H7 (cell line): ENCODE data around the gene FAXDC2. TPM values are rescaled to one million over a fixed set of nuclear protein-coding genes. Genes with fewer than 3 reads are reported as not detected.

ENCODE experiments used
- DNase-seq: peaks from one replicate; pipeline ENCODE4 v3.0.0; 2012
- H3K27me3 ChIP-seq: 2 replicates; pipeline ENCODE4 v1.6.0; 2011; ENCODE audit warnings: mild to moderate bottlenecking, low read length; ENCODE audit not compliant: control insufficient read depth, insufficient read depth
- H3K36me3 ChIP-seq: replicated peaks from 2 replicates; pipeline ENCODE4 v1.5.1; 2011; ENCODE audit warnings: low read length; ENCODE audit not compliant: control insufficient read depth, insufficient read depth
- H3K4me3 ChIP-seq: 2 replicates; pipeline ENCODE4 v1.5.1; 2011; ENCODE audit warnings: low read depth, mild to moderate bottlenecking, control low read depth, low read length, moderate library complexity; ENCODE audit not compliant: insufficient read depth
- total RNA-seq: library from RNA; depleted of rRNA; stranded (reverse); fragments of >200 nt; shearing (Covaris generic); gene quantifications from 2 replicates; pipeline ENCODE4 v1.2.3, GENCODE V29; 2014

Gene FAXDC2
- total RNA-seq, 1 experiment from 2014 or later, result 2.6 TPM

DNA sequence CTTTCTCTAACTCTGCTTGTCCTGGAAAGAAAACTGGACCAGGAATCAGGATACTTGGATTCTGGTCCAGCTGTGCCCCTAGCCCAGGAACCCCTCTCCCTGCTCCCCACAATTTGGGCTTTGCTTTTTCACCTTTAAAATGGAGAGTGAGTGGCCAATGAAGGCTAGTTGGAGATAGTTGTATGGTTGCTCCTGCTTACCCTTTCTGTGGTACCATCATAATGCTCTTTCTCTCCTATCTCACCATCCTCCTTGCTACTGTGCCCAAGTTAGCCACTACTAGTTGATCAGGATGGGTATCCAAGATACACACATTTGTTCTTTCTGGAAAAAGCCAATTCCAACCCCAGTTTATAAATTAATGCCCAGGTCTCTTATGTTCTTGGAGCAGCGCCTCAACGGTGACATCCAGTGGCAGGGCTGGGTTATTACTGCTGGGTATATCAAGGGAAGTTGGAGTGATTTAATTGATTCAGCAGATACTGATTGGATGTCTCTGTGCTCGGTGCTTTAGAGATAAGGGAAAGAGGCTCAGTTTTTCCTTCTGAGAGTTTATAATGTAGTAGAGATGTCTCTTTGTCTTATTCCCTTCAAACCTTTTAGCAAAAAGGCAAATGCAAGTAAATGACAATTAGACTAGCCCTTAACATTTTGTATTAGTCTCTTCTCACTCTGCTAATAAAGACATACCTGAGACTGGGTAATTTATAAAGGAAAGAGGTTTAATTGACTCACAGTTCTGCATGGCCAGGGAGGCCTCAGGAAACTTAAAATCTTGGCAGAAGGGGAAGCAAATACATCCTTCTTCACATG lies 38.5 kb downstream of the FAXDC2 start:
- no peaks in the 10 kb centered on the region for H3K27me3 ChIP-seq
- DNase-seq, result peak; percentile 75
- peaks cover 60% of the 10 kb centered on the region for H3K36me3 ChIP-seq

GRCh38 chr5:154811239-154811638 lies 39.2 kb downstream of the FAXDC2 start:
- no peak overlapping the region for H3K4me3 ChIP-seq
- peaks cover 66% of the 10 kb centered on the region for H3K36me3 ChIP-seq
- no peaks in the 10 kb centered on the region for H3K27me3 ChIP-seq
- no peak for DNase-seq

More for the DNA sequence above, 38.5 kb downstream of the FAXDC2 start:
- H3K4me3 ChIP-seq, result no peak overlapping the region

DNA sequence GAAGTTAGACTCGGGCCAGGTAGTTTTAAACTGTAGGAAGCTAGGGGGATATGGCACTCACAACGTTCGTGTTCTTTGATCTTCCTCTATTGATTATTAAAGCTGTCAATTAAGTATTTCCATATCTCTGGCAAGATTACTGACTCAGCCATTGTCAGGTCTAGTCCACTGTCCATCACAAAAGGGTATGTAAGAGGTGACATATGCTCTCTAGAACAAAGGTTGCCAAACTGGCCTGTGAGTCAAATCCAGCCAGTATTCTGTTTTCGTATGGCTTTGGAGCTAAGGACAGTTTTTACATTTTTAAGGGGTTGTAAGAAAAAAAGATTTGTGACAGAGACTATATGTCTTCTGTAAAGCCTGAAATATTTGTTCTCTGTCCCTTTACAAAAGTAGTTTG lies 44.2 kb downstream of the FAXDC2 start:
- H3K4me3 ChIP-seq, result no peak overlapping the region
- no peak for DNase-seq
- H3K36me3 ChIP-seq, result peaks cover 69% of the 10 kb centered on the region
- no peaks in the 10 kb centered on the region for H3K27me3 ChIP-seq

DNA sequence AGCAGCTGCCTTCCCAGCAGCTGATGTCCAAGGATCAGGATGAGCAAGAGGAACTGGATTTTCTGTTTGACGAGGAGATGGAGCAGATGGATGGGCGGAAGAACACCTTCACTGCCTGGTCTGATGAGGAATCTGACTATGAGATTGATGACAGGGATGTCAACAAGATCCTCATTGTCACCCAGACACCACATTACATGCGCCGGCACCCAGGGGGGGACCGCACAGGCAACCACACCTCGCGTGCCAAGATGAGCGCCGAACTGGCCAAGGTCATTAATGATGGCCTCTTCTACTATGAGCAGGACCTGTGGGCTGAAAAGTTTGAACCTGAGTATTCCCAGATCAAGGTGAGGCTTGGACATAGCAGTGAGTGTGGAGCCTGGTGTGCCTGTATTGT lies 48.4 kb downstream of the FAXDC2 start:
- H3K36me3 ChIP-seq, result peaks cover 79% of the 10 kb centered on the region
- H3K27me3 ChIP-seq, result no peaks in the 10 kb centered on the region
- DNase-seq, result no peak
- no peak overlapping the region for H3K4me3 ChIP-seq

DNA sequence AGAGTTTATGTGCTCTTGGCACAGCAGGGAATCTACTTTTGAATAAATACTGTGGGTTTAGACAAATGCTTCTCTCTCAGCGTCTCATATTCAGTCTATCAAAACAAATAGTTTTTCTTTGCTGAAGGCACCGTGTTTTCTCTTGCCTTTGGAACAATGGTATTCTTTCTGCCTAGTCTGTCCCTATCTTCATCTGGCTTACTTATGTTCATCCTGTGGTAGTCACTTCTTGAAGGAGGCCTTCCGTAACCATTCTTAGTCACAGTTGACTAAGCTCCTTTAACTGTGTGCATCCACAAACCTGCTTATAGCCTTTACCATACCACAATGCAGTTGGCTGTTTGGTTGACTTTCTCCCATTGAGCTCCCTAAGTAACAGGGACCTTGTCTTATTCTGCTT lies 49.3 kb downstream of the FAXDC2 start:
- no peak overlapping the region for H3K4me3 ChIP-seq
- H3K27me3 ChIP-seq, result no peaks in the 10 kb centered on the region
- no peak for DNase-seq
- peaks cover 73% of the 10 kb centered on the region for H3K36me3 ChIP-seq

GRCh38 chr5:154800582-154800981 lies 49.8 kb downstream of the FAXDC2 start:
- DNase-seq, result no peak
- H3K27me3 ChIP-seq, result no peaks in the 10 kb centered on the region
- H3K36me3 ChIP-seq, result peaks cover 71% of the 10 kb centered on the region
- H3K4me3 ChIP-seq, result no peak overlapping the region

DNA sequence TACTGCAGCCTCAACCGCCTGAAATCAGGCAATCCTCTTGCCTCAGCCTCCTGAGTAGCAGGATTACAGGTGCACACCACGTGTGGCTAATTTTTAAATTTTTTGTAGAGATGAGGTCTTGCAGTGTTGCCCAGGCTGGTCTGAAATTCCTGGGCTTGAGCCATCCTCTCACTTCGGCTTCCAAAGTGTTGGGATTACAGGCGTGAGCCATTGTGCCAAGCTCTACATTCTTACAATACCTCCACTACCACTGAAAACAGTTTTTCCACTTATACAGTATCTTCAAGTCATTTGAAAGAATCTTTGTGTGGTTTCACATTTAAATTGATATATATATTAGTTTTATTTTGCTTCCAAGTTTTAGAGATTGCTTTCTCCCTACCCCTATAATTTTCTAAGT lies 52.6 kb downstream of the FAXDC2 start:
- H3K36me3 ChIP-seq, result peaks cover 73% of the 10 kb centered on the region
- H3K4me3 ChIP-seq, result no peak overlapping the region
- DNase-seq, result no peak
- H3K27me3 ChIP-seq, result no peaks in the 10 kb centered on the region

DNA sequence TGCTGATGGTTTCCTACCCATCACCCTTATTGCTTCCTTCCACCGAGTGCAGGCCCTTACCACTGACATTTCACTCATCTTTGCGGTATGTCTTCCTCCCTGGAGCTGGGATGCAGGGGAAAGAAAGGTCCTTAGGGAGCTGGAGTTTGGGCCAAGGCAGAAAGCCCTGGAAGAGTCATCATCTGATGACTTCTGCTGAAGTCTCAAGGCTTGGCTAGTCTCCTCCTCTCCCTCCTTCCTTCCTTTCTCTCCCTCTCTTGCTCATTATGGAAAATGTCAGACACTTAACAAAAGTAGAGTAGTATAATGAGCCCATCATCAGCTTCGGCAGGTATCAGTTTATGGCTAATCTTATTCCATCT lies 55.2 kb downstream of the FAXDC2 start:
- Histone ChIP-seq H3K27me3 (no peaks in the 10 kb centered on the region), H3K36me3 (peaks cover 65% of the 10 kb centered on the region), H3K4me3 (no peak overlapping the region)
- no peak for DNase-seq

DNA sequence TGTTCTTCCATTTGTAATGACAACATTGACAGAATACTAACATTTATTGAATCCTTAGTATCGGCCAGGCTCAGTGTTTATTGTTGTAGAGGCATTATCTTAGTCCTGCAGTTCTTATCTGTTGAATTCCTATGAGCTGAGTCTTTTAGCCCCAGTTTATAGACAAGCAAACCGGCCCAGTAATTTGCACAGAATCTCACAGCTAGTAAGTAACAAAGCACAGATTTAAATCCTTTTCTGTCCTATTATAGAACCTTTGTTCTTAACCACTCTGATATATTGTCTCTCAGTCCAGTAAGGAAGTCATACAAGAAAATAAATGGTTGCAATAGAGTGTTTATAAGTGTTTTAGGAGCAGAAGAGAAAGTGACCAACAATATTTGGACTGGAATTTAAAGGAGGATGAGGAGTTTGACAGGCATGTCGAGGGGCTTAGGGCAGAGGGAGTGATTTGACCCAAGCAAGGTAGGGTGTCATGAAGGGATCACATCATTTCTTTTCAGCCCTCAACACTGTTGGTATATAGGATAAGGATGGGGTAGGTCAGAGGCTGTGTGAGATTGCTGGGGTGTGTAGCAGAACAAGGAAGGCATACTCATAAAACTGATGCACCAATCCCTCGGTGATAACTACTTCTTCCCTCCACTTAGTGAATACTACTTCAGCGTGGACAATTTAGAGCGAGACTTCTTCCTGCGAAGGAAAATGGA lies 55.7 kb downstream of the FAXDC2 start:
- Histone ChIP-seq H3K4me3 (no peak overlapping the region), H3K27me3 (no peaks in the 10 kb centered on the region), H3K36me3 (peaks cover 63% of the 10 kb centered on the region)
- DNase-seq, result no peak

DNA sequence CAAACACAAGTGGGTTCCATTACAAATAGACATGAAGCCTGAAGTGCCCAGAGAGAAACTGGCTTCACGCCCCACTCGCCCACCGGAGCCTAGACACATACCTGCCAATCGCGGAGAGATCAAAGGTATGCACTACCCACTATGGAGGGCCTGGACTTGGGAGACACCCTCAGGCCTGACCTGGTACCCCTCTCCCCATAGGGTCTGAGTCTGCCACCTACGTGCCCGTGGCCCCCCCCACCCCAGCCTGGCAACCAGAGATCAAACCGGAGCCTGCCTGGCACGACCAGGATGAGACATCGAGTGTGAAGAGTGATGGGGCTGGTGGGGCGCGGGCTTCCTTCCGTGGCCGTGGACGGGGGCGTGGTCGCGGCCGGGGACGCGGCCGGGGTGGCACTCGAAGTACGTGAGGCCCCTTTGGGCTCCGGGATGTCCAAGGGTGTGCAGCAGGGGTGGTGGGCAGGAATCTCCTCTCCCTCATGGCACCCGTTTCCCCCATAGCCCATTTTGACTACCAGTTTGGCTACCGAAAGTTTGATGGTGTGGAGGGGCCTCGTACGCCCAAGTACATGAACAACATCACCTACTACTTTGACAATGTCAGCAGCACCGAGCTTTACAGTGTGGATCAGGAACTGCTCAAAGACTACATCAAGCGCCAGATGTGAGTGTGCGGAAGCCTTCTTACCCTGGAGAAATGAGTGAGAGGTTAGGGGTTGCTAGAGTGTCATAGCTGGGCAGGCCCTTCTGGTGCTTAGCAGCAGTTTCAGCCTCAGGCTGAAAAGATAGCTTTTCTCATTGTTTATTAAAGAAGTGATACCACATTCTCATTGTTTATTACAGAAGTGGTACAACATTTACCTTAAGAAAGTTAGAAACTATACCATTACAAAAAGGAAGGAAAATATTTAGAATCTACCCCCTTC lies 56.5 kb downstream of the FAXDC2 start:
- Histone ChIP-seq H3K4me3 (no peak overlapping the region), H3K27me3 (no peaks in the 10 kb centered on the region), H3K36me3 (peaks cover 56% of the 10 kb centered on the region)
- DNase-seq, result no peak

- Histone ChIP-seq H3K27me3 (no peaks in the 10 kb centered on the region), H3K36me3 (peaks cover 49% of the 10 kb centered on the region), H3K4me3 (no peak overlapping the region)
- no peak for DNase-seq
These were observed 58.9 kb downstream of the FAXDC2 start for GRCh38 chr5:154791535-154791934.

- Histone ChIP-seq H3K4me3 (no peak overlapping the region), H3K36me3 (peaks cover 24% of the 10 kb centered on the region), H3K27me3 (no peaks in the 10 kb centered on the region)
- no peak for DNase-seq
These were observed 62.2 kb downstream of the FAXDC2 start for GRCh38 chr5:154788212-154788611.

GRCh38 chr5:154786414-154786813 lies 64.0 kb downstream of the FAXDC2 start:
- no peak for DNase-seq
- peaks cover 8% of the 10 kb centered on the region for H3K36me3 ChIP-seq

GRCh38 chr5:154784856-154785255 lies 65.5 kb downstream of the FAXDC2 start:
- Histone ChIP-seq H3K36me3 (peaks cover under 1% of the 10 kb centered on the region; the same call in 1 of the 2 replicates), H3K27me3 (no peaks in the 10 kb centered on the region), H3K4me3 (no peak overlapping the region)
- no peak for DNase-seq

More at GRCh38 chr5:154786414-154786813, 64.0 kb downstream of the FAXDC2 start:
- Histone ChIP-seq H3K27me3 (no peaks in the 10 kb centered on the region), H3K4me3 (no peak overlapping the region)
